ENCODE data around the gene IGF1R.

The IGF1R gene

DNA sequence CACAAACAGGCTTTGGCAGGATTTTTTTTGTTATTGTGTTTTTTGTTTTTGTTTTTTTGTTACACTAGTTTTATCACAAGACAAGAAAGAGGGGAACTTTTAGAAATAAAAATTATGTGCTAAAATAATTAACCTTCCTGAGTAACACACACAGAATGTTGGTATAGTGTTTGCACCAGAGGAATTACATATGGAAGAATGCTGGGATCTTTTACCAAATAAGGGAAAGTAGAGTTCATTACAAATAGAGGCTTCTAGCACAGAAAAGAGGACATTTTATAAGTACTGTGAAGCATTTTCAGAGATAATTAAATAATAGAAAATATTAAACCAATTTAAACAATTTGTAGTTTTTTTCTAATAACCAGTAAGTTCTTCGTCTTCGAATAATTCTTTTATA is 116.0 kb downstream of the IGF1R start:
- no peaks in the 10 kb centered on the region for H3K36me3 ChIP-seq (ENCODE audit: low read depth)
- ATAC-seq (ENCODE audit: low read depth): no peak
- no peak overlapping the region for H3K4me3 ChIP-seq (ENCODE audit: severe bottlenecking)
- H3K4me1 ChIP-seq (ENCODE audit: insufficient read depth, poor library complexity, severe bottlenecking): peaks cover 22% of the 10 kb centered on the region
- H3K27ac ChIP-seq (ENCODE audit: poor library complexity, severe bottlenecking): peak overlapping the region; percentile 1
- TF ChIP-seq, protein P1, sequence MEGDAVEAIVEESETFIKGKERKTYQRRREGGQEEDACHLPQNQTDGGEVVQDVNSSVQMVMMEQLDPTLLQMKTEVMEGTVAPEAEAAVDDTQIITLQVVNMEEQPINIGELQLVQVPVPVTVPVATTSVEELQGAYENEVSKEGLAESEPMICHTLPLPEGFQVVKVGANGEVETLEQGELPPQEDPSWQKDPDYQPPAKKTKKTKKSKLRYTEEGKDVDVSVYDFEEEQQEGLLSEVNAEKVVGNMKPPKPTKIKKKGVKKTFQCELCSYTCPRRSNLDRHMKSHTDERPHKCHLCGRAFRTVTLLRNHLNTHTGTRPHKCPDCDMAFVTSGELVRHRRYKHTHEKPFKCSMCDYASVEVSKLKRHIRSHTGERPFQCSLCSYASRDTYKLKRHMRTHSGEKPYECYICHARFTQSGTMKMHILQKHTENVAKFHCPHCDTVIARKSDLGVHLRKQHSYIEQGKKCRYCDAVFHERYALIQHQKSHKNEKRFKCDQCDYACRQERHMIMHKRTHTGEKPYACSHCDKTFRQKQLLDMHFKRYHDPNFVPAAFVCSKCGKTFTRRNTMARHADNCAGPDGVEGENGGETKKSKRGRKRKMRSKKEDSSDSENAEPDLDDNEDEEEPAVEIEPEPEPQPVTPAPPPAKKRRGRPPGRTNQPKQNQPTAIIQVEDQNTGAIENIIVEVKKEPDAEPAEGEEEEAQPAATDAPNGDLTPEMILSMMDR (IDR thresholded peaks at IDR 0.05; ENCODE audit: poor library complexity, severe bottlenecking): no peak
- no peaks in the 10 kb centered on the region for H3K9me3 ChIP-seq (ENCODE audit: severe bottlenecking)
- no peaks in the 10 kb centered on the region for H3K27me3 ChIP-seq (ENCODE audit: insufficient read depth, poor library complexity, severe bottlenecking)
- no peak for DNase-seq (ENCODE audit: low spot score)

DNA sequence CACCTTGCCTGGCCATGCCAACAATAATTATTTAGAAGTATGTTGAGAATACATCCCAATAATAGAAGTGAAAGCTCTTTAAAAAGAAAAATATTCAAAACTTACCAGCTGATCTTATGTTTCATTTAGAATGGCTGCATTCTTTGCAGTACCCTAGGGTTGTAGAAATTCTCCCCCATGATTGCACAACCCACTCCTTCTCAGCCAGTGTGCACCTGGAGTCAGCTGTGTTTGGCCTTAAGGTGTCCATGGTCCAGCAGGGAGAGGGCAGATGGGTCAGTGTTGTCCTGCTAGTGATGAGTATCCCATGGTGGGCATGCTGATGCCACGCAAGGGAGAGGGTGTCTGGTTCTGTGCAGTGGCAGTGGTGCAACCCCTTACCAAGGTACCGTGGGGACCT is 117.3 kb downstream of the IGF1R start:
- TF ChIP-seq, protein P1 (IDR thresholded peaks at IDR 0.05; ENCODE audit: poor library complexity, severe bottlenecking): no peak
- Histone ChIP-seq H3K9me3 (ENCODE audit: severe bottlenecking) (no peaks in the 10 kb centered on the region), H3K4me1 (ENCODE audit: insufficient read depth, poor library complexity, severe bottlenecking) (peaks cover 9% of the 10 kb centered on the region), H3K4me3 (ENCODE audit: severe bottlenecking) (no peak overlapping the region), H3K27ac (ENCODE audit: poor library complexity, severe bottlenecking) (no peak overlapping the region), H3K36me3 (ENCODE audit: low read depth) (no peaks in the 10 kb centered on the region), H3K27me3 (ENCODE audit: insufficient read depth, poor library complexity, severe bottlenecking) (no peaks in the 10 kb centered on the region)
- DNase-seq (ENCODE audit: low spot score) (no peak), ATAC-seq (ENCODE audit: low read depth) (peak; percentile 18; the same call in 1 of the 3 replicates)

DNA sequence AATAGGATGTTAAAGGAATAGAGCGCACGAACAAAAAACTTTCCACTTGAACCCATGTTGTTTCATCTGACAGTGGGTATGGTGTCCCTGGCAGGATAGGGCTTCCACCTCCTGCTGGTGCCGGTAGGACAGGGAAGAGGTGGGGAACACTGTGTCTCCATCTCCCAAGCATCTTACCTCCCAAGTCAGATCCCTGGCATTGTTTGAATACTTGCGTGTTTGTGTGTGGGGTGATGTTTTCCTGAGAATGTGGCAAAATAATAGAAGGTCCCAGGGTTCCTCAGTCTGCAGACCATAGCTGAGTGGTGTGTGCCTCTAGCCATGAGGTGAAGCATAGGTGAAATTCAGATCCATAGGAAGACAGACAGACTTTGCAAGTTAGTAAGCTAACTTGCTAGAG is 119.4 kb downstream of the IGF1R start:
- TF ChIP-seq, protein P1 (IDR thresholded peaks at IDR 0.05; ENCODE audit: poor library complexity, severe bottlenecking): no peak
- no peaks in the 10 kb centered on the region for H3K36me3 ChIP-seq (ENCODE audit: low read depth)
- no peak overlapping the region for H3K4me3 ChIP-seq (ENCODE audit: severe bottlenecking)
- H3K27me3 ChIP-seq (ENCODE audit: insufficient read depth, poor library complexity, severe bottlenecking): no peaks in the 10 kb centered on the region
- no peak for DNase-seq (ENCODE audit: low spot score)
- no peaks in the 10 kb centered on the region for H3K9me3 ChIP-seq (ENCODE audit: severe bottlenecking)
- ATAC-seq (ENCODE audit: low read depth): no peak
- H3K4me1 ChIP-seq (ENCODE audit: insufficient read depth, poor library complexity, severe bottlenecking): peaks cover 8% of the 10 kb centered on the region
- H3K27ac ChIP-seq (ENCODE audit: poor library complexity, severe bottlenecking): no peak overlapping the region

DNA sequence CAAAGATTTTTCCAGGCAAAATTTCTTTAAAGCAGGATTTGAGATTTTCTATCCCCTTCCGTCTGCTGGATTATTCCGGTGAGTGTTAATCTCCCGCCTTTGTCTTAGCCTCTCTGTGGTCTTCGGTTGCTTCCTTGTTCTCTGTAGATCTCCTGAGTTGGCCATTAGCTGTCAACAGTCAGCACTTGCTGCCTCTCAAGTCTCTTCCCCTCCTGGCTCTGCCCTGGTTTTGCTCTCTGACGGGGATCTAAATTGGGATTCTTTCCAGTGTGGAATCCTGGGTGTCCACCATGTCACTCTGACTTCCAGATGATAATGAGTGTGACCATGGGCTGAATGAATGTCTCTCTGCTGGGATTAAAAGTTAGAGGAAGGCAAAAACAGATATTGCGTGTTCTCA is 121.5 kb downstream of the IGF1R start:
- peaks cover 23% of the 10 kb centered on the region for H3K4me1 ChIP-seq (ENCODE audit: insufficient read depth, poor library complexity, severe bottlenecking)
- no peak overlapping the region for H3K4me3 ChIP-seq (ENCODE audit: severe bottlenecking)

DNA sequence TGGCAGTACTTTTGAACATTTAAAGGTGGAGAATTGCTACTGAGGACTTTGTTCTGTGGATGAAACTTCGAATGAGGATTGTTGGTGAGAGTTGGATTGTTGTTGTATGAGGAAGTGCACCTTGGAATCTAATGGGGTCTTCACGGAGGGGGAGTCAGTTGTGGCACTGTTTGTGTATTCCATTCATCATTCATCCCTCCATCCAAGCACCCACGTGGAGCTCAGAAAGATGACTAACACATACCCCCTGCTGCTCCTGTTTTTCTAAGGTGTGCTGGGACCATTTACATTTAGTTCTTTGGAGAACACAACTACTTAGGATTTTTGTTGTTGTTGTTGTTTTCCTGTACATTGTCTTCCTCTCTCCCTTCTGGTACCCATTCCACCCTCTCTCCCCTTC is 122.6 kb downstream of the IGF1R start:
- TF ChIP-seq, protein P1 (IDR thresholded peaks at IDR 0.05; ENCODE audit: poor library complexity, severe bottlenecking): no peak

More for the DNA sequence above, 121.5 kb downstream of the IGF1R start:
- no peak for ATAC-seq (ENCODE audit: low read depth)
- TF ChIP-seq, protein P1 (IDR thresholded peaks at IDR 0.05; ENCODE audit: poor library complexity, severe bottlenecking): no peak
- no peak for DNase-seq (ENCODE audit: low spot score)
- no peaks in the 10 kb centered on the region for H3K9me3 ChIP-seq (ENCODE audit: severe bottlenecking)
- H3K27me3 ChIP-seq (ENCODE audit: insufficient read depth, poor library complexity, severe bottlenecking): no peaks in the 10 kb centered on the region
- no peak overlapping the region for H3K27ac ChIP-seq (ENCODE audit: poor library complexity, severe bottlenecking)
- no peaks in the 10 kb centered on the region for H3K36me3 ChIP-seq (ENCODE audit: low read depth)

More for the DNA sequence above, 122.6 kb downstream of the IGF1R start:
- peaks cover 33% of the 10 kb centered on the region for H3K4me1 ChIP-seq (ENCODE audit: insufficient read depth, poor library complexity, severe bottlenecking)
- H3K27me3 ChIP-seq (ENCODE audit: insufficient read depth, poor library complexity, severe bottlenecking): no peaks in the 10 kb centered on the region
- ATAC-seq (ENCODE audit: low read depth) (no peak), DNase-seq (ENCODE audit: low spot score) (no peak)
- no peaks in the 10 kb centered on the region for H3K36me3 ChIP-seq (ENCODE audit: low read depth)
- no peaks in the 10 kb centered on the region for H3K9me3 ChIP-seq (ENCODE audit: severe bottlenecking)
- no peak overlapping the region for H3K4me3 ChIP-seq (ENCODE audit: severe bottlenecking)
- H3K27ac ChIP-seq (ENCODE audit: poor library complexity, severe bottlenecking): no peak overlapping the region
